HG03045 (cell line): Measurements from ENCODE around the gene FAM107B.
"Not testable (repeated sequence)": the region's sequence is repeated elsewhere in the genome, so short reads cannot be mapped to it uniquely, and the experiment has no call there.

Source experiments
- ATAC-seq: cut with Tn5 transposase; IDR thresholded peaks from one replicate; pipeline ENCODE4 v1.9.1; 2021; ENCODE audit warnings: mild to moderate bottlenecking, moderate library complexity; ENCODE audit not compliant: unreplicated experiment

The FAM107B gene

DNA sequence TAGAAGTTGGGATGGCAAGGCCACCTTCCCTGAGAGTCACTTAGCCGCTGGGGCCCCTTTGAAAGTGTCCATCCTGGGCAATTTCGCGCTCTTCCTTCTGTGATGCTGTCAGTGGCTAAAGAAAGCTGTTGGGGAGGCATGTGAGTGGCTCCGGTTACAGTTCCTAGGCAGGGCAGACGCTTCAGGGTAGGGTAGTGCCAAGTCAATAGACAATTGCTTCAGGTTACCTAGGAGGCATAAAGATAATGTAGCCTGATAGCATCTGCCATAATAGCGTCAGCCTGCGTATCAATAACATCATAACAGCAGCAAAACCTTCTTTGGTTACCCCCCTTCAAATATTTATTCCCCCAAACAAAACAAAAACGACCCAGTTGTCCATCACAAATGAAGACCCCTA, at the start of gene FAM107B:
TSS of gene FAM107B (minus strand) at position 101 of the 400 bp plus-strand sequence. CDS start 234 bp downstream, outside the sequence.
- no peak for ATAC-seq

- ATAC-seq = no peak
Observed at GRCh38 chr10:14823966-14824365, 49.3 kb upstream of the FAM107B start.

- no peak for ATAC-seq
Observed at GRCh38 chr10:14822879-14823755, 48.4 kb upstream of the FAM107B start.

- no peak for ATAC-seq
Observed at GRCh38 chr10:14821635-14822375, 47.1 kb upstream of the FAM107B start.

GRCh38 chr10:14820775-14821154, 46.1 kb upstream of the FAM107B start:
- no peak for ATAC-seq

GRCh38 chr10:14820010-14820774, 45.5 kb upstream of the FAM107B start:
- ATAC-seq = no peak

DNA sequence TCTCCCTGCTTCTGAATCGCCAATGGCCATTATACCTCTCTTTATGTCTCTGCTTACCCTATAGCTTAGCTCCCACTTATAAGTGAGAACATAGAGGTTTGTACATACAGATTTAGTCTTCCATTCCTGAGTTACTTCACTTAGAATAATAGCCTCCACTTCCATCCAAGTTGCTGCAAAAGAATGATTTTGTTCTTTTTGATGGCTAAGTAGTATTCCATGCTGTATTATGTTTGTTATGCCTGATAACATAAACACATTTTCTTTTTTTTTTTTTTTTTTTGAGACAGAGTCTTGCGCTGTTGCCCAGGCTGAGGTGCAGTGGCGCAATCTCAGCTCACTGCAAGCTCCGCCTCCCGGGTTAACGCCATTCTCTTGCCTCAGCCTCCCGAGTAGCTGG, 42.0 kb upstream of the FAM107B start:
- not testable (repeated sequence) for ATAC-seq

DNA sequence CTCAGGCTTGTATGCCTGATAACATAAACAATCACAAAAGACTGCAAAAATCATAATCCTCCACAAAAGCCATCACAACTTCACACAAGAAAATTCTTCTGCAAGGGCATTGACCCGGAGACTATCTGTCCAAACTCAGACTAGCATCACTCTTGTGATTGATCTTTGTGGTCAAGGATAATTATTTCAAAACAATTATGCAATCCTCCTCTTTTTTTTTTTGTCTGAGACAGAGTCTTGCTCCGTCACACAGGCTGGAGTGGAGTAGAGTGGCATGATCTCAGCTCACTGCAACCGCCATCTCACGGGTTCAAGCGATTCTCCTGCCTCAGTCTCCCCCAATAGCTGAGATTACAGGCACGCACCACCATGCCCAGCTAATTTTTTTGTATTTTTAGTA, 41.0 kb upstream of the FAM107B start:
- no peak for ATAC-seq

- no peak for ATAC-seq
Observed at GRCh38 chr10:14812271-14812670, 37.6 kb upstream of the FAM107B start.

DNA sequence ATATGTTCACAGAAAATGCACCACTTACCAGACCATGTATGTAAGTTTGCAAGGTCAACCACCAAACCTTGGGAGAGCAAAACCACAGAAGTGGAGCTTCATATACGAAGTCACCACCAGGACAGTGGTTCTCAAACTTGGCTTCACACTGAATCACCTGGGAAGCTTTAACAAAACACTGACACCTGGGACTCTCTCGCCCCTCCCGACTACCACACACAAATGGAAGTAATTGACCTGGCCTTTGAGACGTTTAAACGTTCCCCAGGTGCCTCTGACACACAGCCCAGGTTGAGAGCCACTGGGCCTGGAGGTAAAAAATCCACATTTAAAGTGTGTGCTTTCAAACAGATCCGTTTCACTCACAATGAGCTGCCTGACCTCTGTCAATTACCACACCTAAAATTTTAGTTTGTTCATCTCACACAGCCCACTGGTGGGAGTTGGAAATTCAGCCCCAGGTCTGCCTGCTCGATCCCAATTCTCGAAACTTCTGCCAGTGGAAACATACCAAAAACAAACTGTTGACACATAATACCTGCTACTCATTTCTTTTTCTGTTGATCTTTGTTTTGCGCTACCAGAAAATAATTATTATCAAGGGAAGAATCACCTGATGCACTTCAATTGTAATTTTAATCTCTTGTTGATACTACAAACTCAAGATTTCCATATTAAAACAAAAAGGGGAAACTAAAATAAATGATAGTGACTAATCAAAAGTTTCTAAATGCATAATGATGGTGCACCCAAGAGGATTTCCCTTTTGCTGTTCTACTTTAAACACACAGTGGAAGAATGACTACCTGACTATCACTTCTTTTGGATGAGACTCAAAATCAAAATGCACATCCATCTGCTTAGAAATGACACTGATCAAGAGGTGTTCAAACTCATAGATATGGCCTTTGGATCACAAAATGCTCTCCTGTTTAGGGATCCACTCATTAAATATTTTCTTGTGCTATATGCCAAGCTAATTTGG, 36.6 kb upstream of the FAM107B start:
- no peak for ATAC-seq

DNA sequence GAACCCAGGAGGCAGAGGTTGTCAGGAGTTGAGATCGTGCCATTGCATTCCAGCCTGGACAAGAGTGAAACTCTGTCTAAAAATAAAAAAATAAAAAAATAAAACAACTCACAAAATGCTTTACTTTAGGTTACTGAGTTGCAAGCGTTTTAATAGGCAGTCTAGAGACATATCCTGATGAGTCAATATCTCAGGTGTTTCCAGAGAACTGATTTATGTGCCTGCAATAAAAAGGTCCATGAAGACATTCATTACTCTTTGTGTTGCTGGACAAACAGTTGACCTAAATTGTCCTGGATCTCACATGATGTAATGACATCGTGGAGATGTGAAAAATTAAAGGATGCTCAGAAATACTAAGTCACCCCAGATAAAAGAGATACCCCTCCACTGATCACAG, 31.6 kb upstream of the FAM107B start:
- no peak for ATAC-seq

- ATAC-seq = no peak
Observed at GRCh38 chr10:14803827-14804226, 29.1 kb upstream of the FAM107B start.

DNA sequence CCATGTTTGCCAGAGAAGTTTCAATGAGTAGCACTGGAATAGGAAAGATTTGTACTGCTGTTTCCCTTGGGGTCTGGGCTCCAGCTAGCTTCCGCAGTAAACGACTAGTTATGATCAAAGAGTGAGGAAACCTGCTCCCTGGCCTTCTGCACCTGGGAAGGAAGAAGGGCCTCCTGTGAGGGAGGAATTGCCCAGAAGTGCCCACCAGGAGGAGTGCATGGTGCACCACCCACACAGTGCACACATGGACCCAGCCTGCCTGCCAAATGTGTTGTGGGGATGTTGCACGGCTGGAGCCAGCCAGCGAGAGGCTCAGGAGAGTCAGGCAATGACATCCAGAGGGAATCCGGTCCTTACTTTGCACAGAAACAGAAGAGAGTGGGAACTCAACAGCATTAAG, 27.0 kb upstream of the FAM107B start:
- no peak for ATAC-seq

DNA sequence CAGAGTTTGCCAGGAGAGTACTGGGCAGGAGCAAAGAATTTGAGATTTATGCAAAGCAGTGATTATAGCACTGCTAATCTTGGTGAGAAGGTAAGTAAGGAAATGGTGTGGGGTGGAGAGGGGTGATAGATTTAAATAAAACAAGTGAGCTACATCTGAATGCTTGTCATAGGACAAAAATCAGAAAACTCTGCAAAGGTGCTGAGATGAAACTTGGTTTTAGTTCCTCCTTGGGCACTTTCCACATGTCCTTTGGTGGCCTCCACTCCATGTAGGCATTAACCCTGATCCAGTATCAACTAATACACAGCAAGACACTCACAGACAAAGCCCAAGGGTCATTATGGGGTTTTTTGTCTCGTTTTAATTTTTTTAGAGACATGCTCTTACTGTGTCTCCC, 25.7 kb upstream of the FAM107B start:
- no peak for ATAC-seq

- ATAC-seq = no peak
Observed at GRCh38 chr10:14798636-14799035, 23.9 kb upstream of the FAM107B start.

DNA sequence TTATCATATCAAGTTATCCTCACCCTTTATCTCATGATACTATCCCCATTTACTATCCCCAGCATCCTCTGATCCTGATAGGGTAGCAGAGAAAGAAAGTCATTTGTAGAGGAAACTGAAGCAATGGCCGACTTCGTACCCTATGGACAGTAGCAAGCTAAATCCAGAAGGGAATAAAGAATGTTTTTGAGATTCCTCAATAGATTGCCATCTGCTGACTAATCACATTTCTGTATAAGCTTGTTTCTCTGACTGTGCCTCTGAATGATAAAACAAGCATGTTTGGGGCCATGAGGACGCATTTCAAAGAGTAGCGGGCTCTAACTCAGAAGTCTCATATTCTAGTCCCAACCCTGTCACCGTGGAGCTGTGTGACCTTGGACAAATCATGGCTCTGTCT, 13.2 kb upstream of the FAM107B start:
- ATAC-seq = no peak

DNA sequence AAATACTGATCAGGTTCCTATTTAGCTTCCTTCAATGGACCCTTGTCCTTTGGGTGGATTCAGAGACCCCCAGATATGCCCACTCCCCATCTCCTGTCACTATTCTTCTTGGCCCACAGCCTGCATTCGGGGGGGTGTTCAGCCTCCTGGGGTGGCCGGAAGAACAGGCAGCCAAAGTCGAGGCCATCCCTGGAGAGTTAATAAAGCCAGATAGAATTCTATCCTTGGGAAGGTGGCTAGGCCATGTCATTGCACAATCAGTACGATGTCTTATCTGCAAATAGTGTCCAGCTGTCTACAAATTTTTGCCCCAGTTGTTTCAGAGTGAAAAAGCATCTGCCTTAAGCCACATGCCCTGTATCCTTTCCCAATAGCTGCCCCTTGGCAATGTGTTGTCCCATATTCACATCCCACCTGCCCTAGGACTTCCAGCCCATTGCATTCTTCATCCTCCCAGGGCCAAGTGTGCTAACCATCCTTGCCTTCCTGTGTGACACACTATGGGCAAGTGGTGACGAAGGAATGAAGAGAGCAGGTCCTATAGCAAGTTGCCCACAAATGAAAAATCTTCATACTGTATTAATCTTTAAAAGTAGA, 9.9 kb upstream of the FAM107B start:
- ATAC-seq = no peak

DNA sequence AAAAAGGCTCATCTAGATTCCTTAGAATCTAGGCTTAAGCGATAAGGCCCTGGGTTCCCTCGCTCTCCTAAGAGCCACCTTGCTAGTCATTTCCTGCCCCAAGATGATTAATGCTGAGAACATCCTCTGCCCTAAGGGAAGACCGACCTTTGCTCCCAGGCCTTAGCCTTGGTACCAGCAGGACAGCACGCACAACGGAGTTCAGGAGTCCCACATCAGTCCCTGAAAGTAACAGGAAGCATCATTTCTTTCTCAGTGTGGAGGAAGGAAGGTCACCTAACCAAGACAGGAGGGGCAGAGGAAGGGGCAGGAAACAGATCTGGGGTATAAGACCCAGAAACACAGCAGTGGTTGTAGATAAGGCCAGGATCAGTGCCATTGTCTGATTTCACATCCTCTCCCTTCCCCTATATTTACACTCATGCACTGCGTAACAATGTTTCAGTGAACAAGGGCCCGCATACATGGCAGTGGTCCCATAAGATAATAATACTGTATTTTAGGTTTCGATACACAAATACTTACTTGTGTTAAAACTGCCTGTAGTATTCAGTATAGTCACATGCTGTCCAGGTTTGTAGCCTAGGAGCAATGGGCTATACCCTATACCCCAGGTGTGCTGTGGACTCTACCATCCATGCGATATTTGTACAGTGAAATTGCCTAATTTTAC, 8.1 kb upstream of the FAM107B start:
- no peak for ATAC-seq

- no peak for ATAC-seq
Observed at GRCh38 chr10:14781763-14782162, 7.1 kb upstream of the FAM107B start.
